WERI-Rb-1 (cell line): ENCODE measurements around the gene DDX4.

Source experiments
- DNase-seq: peaks from one replicate; pipeline ENCODE4 v3.0.0-alpha.2; 2020
- H3K27ac ChIP-seq: fragments of 250-450 bp; sonication (Bioruptor Pico); 2 replicates; pipeline ENCODE4 v1.5.1; 2020; ENCODE audit warnings: mild to moderate bottlenecking, moderate library complexity
- H3K27me3 ChIP-seq: fragments of 250-450 bp; sonication (Bioruptor Pico); 2 replicates; pipeline ENCODE4 v1.5.1; 2021; ENCODE audit warnings: mild to moderate bottlenecking, low read depth, moderate library complexity; ENCODE audit not compliant: insufficient read depth, severe bottlenecking
- H3K36me3 ChIP-seq: fragments of 250-450 bp; sonication (Bioruptor Pico); 2 replicates; pipeline ENCODE4 v1.5.1; 2020; ENCODE audit warnings: mild to moderate bottlenecking, moderate library complexity
- H3K4me3 ChIP-seq: 2 replicates; pipeline ENCODE4 v1.5.1; 2011; ENCODE audit warnings: low read depth, mild to moderate bottlenecking, control low read depth, low read length
- H3K9me3 ChIP-seq: fragments of 250-450 bp; sonication (Bioruptor Pico); 2 replicates; pipeline ENCODE4 v1.5.1; 2021; ENCODE audit warnings: mild to moderate bottlenecking, moderate library complexity; ENCODE audit not compliant: severe bottlenecking
- TF ChIP-seq, protein P1 (sequence below): IDR thresholded peaks from 2 replicates; pipeline ENCODE4 v1.5.1; 2011; ENCODE audit warnings: low read depth, mild to moderate bottlenecking, control low read depth, inconsistent platforms, low read length

DDX4 gene

DNA sequence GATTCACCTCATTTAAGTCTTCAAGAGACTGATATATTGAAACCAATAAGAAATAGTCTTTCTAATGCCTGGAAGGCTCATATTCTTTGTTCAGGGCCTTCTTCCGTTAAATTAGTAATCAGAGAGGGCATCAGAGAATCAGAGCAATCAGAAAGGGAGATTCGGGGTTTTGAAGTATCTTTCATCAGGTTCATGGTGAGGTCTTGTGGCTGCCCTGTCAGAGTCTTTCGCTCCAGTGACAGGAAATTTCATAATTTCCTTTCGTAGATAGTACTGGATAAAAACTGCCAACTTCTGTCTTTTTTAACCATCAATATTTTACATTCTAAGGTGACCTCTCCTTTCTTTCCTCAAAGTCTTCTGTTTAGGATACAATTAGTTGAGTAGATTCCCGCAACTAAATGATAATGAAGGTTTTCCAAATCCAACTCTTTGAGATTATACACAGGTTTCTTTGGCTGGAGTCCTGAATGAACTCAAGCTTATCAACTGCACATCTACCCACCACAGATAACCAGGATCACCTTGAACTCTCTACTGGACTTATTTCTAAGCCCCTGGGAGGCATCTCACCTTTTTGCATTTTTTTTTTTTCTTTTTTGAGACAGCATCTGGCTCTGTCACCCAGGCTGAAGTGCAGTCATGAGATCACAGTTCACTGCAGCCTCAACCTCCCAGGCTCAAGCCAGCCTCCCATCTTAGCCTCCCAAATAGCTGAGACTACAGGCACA lies 118.8 kb downstream of the DDX4 start:
- Histone ChIP-seq H3K9me3 (no peaks in the 10 kb centered on the region), H3K27ac (no peak overlapping the region), H3K27me3 (no peaks in the 10 kb centered on the region), H3K36me3 (no peaks in the 10 kb centered on the region), H3K4me3 (no peak overlapping the region)
- TF ChIP-seq, protein P1, sequence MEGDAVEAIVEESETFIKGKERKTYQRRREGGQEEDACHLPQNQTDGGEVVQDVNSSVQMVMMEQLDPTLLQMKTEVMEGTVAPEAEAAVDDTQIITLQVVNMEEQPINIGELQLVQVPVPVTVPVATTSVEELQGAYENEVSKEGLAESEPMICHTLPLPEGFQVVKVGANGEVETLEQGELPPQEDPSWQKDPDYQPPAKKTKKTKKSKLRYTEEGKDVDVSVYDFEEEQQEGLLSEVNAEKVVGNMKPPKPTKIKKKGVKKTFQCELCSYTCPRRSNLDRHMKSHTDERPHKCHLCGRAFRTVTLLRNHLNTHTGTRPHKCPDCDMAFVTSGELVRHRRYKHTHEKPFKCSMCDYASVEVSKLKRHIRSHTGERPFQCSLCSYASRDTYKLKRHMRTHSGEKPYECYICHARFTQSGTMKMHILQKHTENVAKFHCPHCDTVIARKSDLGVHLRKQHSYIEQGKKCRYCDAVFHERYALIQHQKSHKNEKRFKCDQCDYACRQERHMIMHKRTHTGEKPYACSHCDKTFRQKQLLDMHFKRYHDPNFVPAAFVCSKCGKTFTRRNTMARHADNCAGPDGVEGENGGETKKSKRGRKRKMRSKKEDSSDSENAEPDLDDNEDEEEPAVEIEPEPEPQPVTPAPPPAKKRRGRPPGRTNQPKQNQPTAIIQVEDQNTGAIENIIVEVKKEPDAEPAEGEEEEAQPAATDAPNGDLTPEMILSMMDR = no peak
- DNase-seq = no peak

DNA sequence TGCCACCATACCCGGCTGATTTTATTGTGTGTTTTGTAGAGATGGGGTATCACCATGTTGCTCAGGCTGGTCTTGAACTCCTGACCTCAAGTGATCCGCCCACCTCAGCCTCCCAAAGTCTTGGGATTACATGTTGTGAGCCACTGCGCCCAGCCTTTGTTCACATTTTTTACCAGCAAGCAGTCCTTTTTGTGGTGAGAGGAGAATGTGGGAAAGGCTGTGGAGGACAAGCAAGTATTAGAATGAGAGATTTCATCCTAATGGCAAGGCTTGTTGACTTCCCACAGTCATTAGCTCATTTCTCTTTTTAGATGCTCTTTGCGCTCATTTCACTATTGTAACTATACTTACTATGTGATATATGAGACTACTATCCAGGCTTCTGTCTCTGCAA lies 119.4 kb downstream of the DDX4 start:
- no peak overlapping the region for H3K27ac ChIP-seq
- no peak for DNase-seq
- TF ChIP-seq, protein P1 = no peak
- no peak overlapping the region for H3K4me3 ChIP-seq
- no peaks in the 10 kb centered on the region for H3K36me3 ChIP-seq
- H3K27me3 ChIP-seq = no peaks in the 10 kb centered on the region
- no peaks in the 10 kb centered on the region for H3K9me3 ChIP-seq

DNA sequence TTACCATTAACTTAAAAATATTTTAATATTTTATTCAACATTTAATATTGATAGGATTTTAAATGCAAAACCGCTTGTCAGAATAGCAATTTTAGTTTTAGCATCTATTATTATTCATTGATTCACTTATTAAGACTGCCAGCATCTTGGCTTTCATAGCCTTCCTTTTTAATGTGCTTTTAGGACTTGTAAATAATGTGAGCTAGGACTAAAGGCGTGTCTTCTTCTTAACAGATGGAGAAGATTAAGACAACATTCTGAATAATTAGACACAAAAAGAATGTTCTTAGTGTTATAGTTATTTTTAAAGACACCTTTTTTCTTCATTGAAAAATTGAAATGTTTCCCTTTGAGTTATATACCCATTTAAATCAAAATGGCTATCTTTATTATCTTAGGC lies 120.2 kb downstream of the DDX4 start:
- H3K27me3 ChIP-seq = no peaks in the 10 kb centered on the region
- H3K36me3 ChIP-seq = no peaks in the 10 kb centered on the region
- DNase-seq = no peak
- TF ChIP-seq, protein P1 = no peak
- H3K27ac ChIP-seq = no peak overlapping the region
- H3K9me3 ChIP-seq = no peaks in the 10 kb centered on the region
- H3K4me3 ChIP-seq = no peak overlapping the region

DNA sequence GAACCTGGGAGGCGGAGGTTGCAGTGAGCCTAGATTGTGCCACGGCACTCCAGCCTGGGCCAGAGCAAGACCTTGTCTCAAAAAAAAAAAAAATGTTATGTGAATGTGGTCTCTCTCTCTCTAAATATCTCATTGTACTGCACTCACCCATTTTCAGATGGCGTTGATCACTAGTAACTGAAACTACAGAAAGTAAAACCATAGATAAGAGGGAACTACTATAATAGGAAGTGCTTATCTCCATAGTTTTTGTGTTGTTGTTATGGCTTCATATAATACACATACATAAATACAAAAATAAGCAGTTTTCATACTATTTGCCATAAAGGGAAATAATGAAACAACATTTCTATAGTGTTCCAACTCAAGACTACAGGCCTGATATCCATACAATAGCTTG lies 122.4 kb downstream of the DDX4 start:
- DNase-seq = no peak
- Histone ChIP-seq H3K9me3 (no peaks in the 10 kb centered on the region), H3K36me3 (no peaks in the 10 kb centered on the region), H3K27me3 (no peaks in the 10 kb centered on the region), H3K4me3 (no peak overlapping the region), H3K27ac (no peak overlapping the region)
- TF ChIP-seq, protein P1 = no peak

DNA sequence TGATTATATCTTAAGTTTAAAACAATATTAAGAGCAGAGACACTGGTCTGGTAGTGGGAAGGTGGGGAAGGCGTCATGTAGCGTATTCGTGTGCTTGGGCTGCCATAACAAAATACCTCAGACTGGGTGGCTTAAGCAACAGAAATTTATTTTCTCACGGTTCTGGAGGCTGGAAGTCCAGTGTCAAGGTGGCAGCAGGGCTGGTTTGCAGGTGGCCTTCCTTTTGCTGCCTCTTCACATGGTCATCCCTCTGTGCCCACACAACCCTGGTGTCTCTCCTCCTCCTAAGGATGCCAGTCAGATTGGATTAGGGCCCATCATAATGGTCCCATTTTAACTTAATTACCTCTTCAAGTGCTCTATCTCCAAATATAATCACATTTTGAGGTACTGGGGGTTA lies 122.8 kb downstream of the DDX4 start:
- TF ChIP-seq, protein P1 = no peak
- H3K36me3 ChIP-seq = no peaks in the 10 kb centered on the region
- H3K27ac ChIP-seq = no peak overlapping the region
- H3K9me3 ChIP-seq = no peaks in the 10 kb centered on the region
- no peaks in the 10 kb centered on the region for H3K27me3 ChIP-seq
- H3K4me3 ChIP-seq = no peak overlapping the region
- no peak for DNase-seq
